OCI-LY7 (cell line): ENCODE results near the gene VGLL3.

Source experiments
- EZH2phosphoT487 ChIP-seq: fragments of 200-600 bp; sonication (generic); IDR thresholded peaks from 2 replicates; pipeline ENCODE4 v1.6.1; 2018; ENCODE audit warnings: low read depth, borderline replicate concordance, mild to moderate bottlenecking, mixed run types, antibody characterized with exemption, low read length, moderate library complexity, mixed read lengths
- TF ChIP-seq, protein P1 (sequence below): fragments of 200-600 bp; sonication (generic); conservative IDR thresholded peaks from 2 replicates; pipeline ENCODE4 v1.5.1; 2014; ENCODE audit warnings: mild to moderate bottlenecking, antibody characterized with exemption, low read length, moderate library complexity, mixed read lengths

DNA sequence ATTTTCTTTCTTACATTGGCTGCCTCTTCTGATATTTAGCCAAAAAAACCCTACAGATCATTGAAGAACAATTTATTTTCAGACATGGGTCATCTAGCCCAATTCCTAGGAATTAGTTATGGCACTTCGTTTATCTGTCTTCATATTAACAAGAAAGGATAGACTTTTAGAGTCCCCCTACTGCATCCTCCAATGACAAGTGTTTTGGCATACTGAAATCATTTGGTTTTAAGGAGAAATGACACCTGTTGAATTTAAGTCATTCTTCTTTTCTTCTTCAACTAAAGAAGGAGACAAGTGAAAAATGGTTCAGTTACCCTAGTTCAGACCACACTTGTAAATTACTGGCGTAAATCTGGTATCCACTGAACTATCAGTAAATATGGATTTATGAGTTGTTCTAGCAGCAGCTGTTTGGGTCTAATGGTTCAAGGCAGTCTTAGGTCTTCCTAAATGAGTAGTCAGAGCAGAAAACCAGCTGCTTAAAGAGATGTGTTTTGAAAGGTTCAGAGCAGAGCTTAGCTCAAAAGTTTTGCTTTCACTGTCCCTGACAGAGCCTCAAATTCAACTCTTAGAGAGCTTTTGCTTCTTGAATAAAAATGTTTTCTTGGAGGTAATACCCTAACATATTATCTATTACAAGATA lies 5.6 kb downstream of the VGLL3 start:
- TF ChIP-seq, protein P1, sequence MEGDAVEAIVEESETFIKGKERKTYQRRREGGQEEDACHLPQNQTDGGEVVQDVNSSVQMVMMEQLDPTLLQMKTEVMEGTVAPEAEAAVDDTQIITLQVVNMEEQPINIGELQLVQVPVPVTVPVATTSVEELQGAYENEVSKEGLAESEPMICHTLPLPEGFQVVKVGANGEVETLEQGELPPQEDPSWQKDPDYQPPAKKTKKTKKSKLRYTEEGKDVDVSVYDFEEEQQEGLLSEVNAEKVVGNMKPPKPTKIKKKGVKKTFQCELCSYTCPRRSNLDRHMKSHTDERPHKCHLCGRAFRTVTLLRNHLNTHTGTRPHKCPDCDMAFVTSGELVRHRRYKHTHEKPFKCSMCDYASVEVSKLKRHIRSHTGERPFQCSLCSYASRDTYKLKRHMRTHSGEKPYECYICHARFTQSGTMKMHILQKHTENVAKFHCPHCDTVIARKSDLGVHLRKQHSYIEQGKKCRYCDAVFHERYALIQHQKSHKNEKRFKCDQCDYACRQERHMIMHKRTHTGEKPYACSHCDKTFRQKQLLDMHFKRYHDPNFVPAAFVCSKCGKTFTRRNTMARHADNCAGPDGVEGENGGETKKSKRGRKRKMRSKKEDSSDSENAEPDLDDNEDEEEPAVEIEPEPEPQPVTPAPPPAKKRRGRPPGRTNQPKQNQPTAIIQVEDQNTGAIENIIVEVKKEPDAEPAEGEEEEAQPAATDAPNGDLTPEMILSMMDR = no peak
- TF ChIP-seq EZH2phosphoT487 = no peak
